Stimulated activated CD8-positive, alpha-beta memory T cell treated with anti-CD3 and anti-CD28 coated beads, Interleukin-12 subunit alpha, Interleukin-12 subunit beta, amount 100 ng/mL, for 24 hours (primary cell): ENCODE measurements around the gene KLHDC8B.
"Not testable (repeated sequence)": the region's sequence is repeated elsewhere in the genome, so short reads cannot be mapped to it uniquely, and the experiment has no call there.

Experiments
- DNase-seq: peaks from one replicate; pipeline ENCODE4 v3.0.0-alpha.2; 2020; ENCODE audit errors: extremely low read depth

KLHDC8B gene

GRCh38 chr3:49183873-49184272 lies 12.5 kb downstream of the KLHDC8B start:
- no peak for DNase-seq

GRCh38 chr3:49191741-49192140 lies 20.3 kb downstream of the KLHDC8B start:
- no peak for DNase-seq

GRCh38 chr3:49198161-49198560 lies 26.8 kb downstream of the KLHDC8B start:
- no peak for DNase-seq

GRCh38 chr3:49198611-49199230 lies 27.3 kb downstream of the KLHDC8B start:
- DNase-seq, result no peak

- no peak for DNase-seq
These were observed 28.0 kb downstream of the KLHDC8B start for GRCh38 chr3:49199239-49199899.

GRCh38 chr3:49199900-49200281 lies 28.5 kb downstream of the KLHDC8B start:
- DNase-seq, result no peak

- no peak for DNase-seq
These were observed 42.1 kb downstream of the KLHDC8B start for GRCh38 chr3:49213541-49213943.

GRCh38 chr3:49213998-49214397 lies 42.6 kb downstream of the KLHDC8B start:
- no peak for DNase-seq

- DNase-seq, result not testable (repeated sequence)
These were observed 45.3 kb downstream of the KLHDC8B start for GRCh38 chr3:49216687-49217086.

GRCh38 chr3:49217108-49217507 lies 45.7 kb downstream of the KLHDC8B start:
- not testable (repeated sequence) for DNase-seq

- DNase-seq, result no peak
These were observed 46.5 kb downstream of the KLHDC8B start for GRCh38 chr3:49217688-49218470.

GRCh38 chr3:49218471-49218989 lies 47.1 kb downstream of the KLHDC8B start:
- DNase-seq, result not testable (repeated sequence)

GRCh38 chr3:49219132-49219531 lies 47.7 kb downstream of the KLHDC8B start:
- no peak for DNase-seq

- not testable (repeated sequence) for DNase-seq
These were observed 49.7 kb downstream of the KLHDC8B start for GRCh38 chr3:49220985-49221563.

GRCh38 chr3:49222002-49222401 lies 50.6 kb downstream of the KLHDC8B start:
- no peak for DNase-seq
